Measurements from ENCODE around the gene VSTM2B.

DNA sequence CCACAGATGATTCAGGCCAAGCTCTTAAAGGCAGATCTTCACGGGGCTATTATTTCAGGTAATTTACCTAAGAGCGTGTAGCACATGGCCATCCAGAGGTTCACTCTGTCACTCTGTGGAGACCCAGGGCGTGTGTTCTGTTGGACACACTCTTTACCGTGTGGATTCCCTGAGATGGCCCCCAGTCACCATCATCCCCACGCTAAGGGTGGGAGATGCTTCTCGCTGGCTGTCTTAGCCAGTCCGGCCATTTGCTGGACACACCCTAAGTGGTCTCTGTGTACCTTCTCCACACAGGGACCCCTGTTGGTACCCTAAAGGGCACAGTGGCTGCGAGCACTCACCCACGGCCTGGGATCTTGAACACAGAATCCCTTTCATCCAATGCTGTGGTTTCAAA is 86.3 kb downstream of the VSTM2B start:
- TF ChIP-seq, protein P1, sequence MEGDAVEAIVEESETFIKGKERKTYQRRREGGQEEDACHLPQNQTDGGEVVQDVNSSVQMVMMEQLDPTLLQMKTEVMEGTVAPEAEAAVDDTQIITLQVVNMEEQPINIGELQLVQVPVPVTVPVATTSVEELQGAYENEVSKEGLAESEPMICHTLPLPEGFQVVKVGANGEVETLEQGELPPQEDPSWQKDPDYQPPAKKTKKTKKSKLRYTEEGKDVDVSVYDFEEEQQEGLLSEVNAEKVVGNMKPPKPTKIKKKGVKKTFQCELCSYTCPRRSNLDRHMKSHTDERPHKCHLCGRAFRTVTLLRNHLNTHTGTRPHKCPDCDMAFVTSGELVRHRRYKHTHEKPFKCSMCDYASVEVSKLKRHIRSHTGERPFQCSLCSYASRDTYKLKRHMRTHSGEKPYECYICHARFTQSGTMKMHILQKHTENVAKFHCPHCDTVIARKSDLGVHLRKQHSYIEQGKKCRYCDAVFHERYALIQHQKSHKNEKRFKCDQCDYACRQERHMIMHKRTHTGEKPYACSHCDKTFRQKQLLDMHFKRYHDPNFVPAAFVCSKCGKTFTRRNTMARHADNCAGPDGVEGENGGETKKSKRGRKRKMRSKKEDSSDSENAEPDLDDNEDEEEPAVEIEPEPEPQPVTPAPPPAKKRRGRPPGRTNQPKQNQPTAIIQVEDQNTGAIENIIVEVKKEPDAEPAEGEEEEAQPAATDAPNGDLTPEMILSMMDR (IDR thresholded peaks at IDR 0.05; ENCODE audit: low read depth, low read length) = no peak
- TF ChIP-seq POLR2A (IDR thresholded peaks at IDR 0.05; ENCODE audit: extremely low read depth, insufficient read length) (no peak), MYC (IDR thresholded peaks at IDR 0.05; ENCODE audit: low read depth, low read length) (no peak)
- TF ChIP-seq, protein P2, sequence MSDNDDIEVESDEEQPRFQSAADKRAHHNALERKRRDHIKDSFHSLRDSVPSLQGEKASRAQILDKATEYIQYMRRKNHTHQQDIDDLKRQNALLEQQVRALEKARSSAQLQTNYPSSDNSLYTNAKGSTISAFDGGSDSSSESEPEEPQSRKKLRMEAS (IDR thresholded peaks at IDR 0.05; ENCODE audit: low read depth, low read length) = no peak
